H9 (cell line): Measurements from ENCODE around the gene MRPL43. TPM values are rescaled to one million over a fixed set of nuclear protein-coding genes. Genes with fewer than 3 reads are reported as not detected.

Source experiments
- DNase-seq: peaks from one replicate; pipeline ENCODE4 v3.0.0-alpha.2; 2017
- H2AFZ ChIP-seq: one replicate; pipeline ENCODE4 v1.6.1; 2013; ENCODE audit warnings: mild to moderate bottlenecking, low read length, control low read depth, moderate library complexity
- H2AK5ac ChIP-seq: 2 replicates; pipeline ENCODE4 v1.6.1; 2013; ENCODE audit warnings: low read length, control low read depth, mixed read lengths; ENCODE audit not compliant: insufficient read length
- H2BK120ac ChIP-seq: one replicate; pipeline ENCODE4 v1.6.1; 2013; ENCODE audit warnings: low read depth, mild to moderate bottlenecking, low read length, control low read depth, inconsistent platforms; ENCODE audit not compliant: poor library complexity, severe bottlenecking
- H2BK12ac ChIP-seq: 2 replicates; pipeline ENCODE4 v1.6.1; 2013; ENCODE audit warnings: low read length, control low read depth, mixed read lengths, low read depth; ENCODE audit not compliant: insufficient read length
- H2BK15ac ChIP-seq: 2 replicates; pipeline ENCODE4 v1.6.1; 2013; ENCODE audit warnings: low read depth, low read length, control low read depth
- H2BK20ac ChIP-seq: one replicate; pipeline ENCODE4 v1.6.1; 2013; ENCODE audit warnings: low read depth, mild to moderate bottlenecking, low read length, control low read depth, inconsistent platforms; ENCODE audit not compliant: poor library complexity, severe bottlenecking
- H2BK5ac ChIP-seq: 2 replicates; pipeline ENCODE4 v1.6.1; 2013; ENCODE audit warnings: low read length, control low read depth, mixed read lengths; ENCODE audit not compliant: insufficient read length
- H3K14ac ChIP-seq: 2 replicates; pipeline ENCODE4 v1.6.1; 2013; ENCODE audit warnings: low read length, control low read depth; ENCODE audit not compliant: insufficient read depth
- H3K18ac ChIP-seq: 2 replicates; pipeline ENCODE4 v1.6.1; 2013; ENCODE audit warnings: low read depth, mild to moderate bottlenecking, mixed read lengths, low read length, control low read depth; ENCODE audit not compliant: insufficient read length
- H3K23ac ChIP-seq: 2 replicates; pipeline ENCODE4 v1.6.1; 2013; ENCODE audit warnings: low read length, control low read depth, mixed read lengths, low read depth; ENCODE audit not compliant: insufficient read length
- H3K23me2 ChIP-seq: 2 replicates; pipeline ENCODE4 v1.6.1; 2013; ENCODE audit warnings: low read depth, mild to moderate bottlenecking, mixed read lengths, low read length, control low read depth; ENCODE audit not compliant: insufficient read length, poor library complexity, severe bottlenecking
- H3K27ac ChIP-seq: 2 replicates; pipeline ENCODE4 v1.5.1; 2013; ENCODE audit warnings: low read length, control low read depth, mixed read lengths, low read depth; ENCODE audit not compliant: insufficient read length
- H3K27me3 ChIP-seq: 2 replicates; pipeline ENCODE4 v1.6.1; 2013; ENCODE audit warnings: low read length, control low read depth, inconsistent platforms; ENCODE audit not compliant: insufficient read depth
- H3K4ac ChIP-seq: 2 replicates; pipeline ENCODE4 v1.6.1; 2013; ENCODE audit warnings: low read depth, mild to moderate bottlenecking, control low read depth, inconsistent platforms, low read length, moderate library complexity
- H3K4me1 ChIP-seq: 2 replicates; pipeline ENCODE4 v1.6.1; 2013; ENCODE audit warnings: low read length, control low read depth, inconsistent platforms; ENCODE audit not compliant: insufficient read depth
- H3K4me2 ChIP-seq: 2 replicates; pipeline ENCODE4 v1.6.1; 2013; ENCODE audit warnings: low read length, control low read depth, mixed read lengths; ENCODE audit not compliant: insufficient read length, insufficient read depth
- H3K56ac ChIP-seq: 2 replicates; pipeline ENCODE4 v1.6.1; 2013; ENCODE audit warnings: low read depth, mild to moderate bottlenecking, mixed read lengths, low read length, control low read depth; ENCODE audit not compliant: insufficient read length
- H3K79me1 ChIP-seq: 2 replicates; pipeline ENCODE4 v1.6.1; 2013; ENCODE audit warnings: low read depth, mild to moderate bottlenecking, moderate library complexity, low read length, control low read depth, inconsistent platforms; ENCODE audit not compliant: insufficient read depth, poor library complexity, severe bottlenecking
- H3K79me2 ChIP-seq: 2 replicates; pipeline ENCODE4 v1.6.1; 2013; ENCODE audit warnings: low read length, control low read depth, inconsistent platforms; ENCODE audit not compliant: insufficient read depth
- H3K9ac ChIP-seq: 2 replicates; pipeline ENCODE4 v1.6.1; 2013; ENCODE audit warnings: low read length, control low read depth, mixed read lengths; ENCODE audit not compliant: insufficient read length; ENCODE audit errors: extremely low read depth
- H3K9me3 ChIP-seq: one replicate; pipeline ENCODE4 v1.6.1; 2013; ENCODE audit warnings: low read depth, low read length, inconsistent platforms; ENCODE audit not compliant: control insufficient read depth
- H3T11ph ChIP-seq: one replicate; pipeline ENCODE4 v1.6.1; 2013; ENCODE audit warnings: mild to moderate bottlenecking, low read length, control low read depth, inconsistent platforms
- H4K20me1 ChIP-seq: one replicate; pipeline ENCODE4 v1.6.1; 2013; ENCODE audit not compliant: control insufficient read depth, insufficient read length, insufficient read depth
- H4K5ac ChIP-seq: 2 replicates; pipeline ENCODE4 v1.6.1; 2013; ENCODE audit warnings: low read depth, mild to moderate bottlenecking, mixed read lengths, low read length, control low read depth; ENCODE audit not compliant: insufficient read length
- H4K8ac ChIP-seq: replicated peaks from 2 replicates; pipeline ENCODE4 v1.6.1; 2013; ENCODE audit warnings: low read length, control low read depth, mixed read lengths, low read depth; ENCODE audit not compliant: insufficient read length
- H4K91ac ChIP-seq: 2 replicates; pipeline ENCODE4 v1.6.1; 2013; ENCODE audit warnings: low read depth, mild to moderate bottlenecking, moderate library complexity, mixed read lengths, low read length, control low read depth; ENCODE audit not compliant: insufficient read length
- H3K27ac Mint-ChIP-seq, 3 experiments: 2 replicates in 2 of 3; 3 replicates in 1 of 3; pipeline ENCODE4 v1.8.0; 2020 to 2021; ENCODE audit warnings: mixed read lengths in 3 of 3, mild to moderate bottlenecking in 1 of 3, moderate library complexity in 1 of 3
- H3K27me3 Mint-ChIP-seq: 2 replicates; pipeline ENCODE4 v1.8.0; 2021; ENCODE audit warnings: low read depth, mild to moderate bottlenecking, moderate library complexity, mixed read lengths
- H3K36me3 Mint-ChIP-seq, 3 experiments: 2 replicates in 2 of 3; 3 replicates in 1 of 3; pipeline ENCODE4 v1.8.0; 2020 to 2021; ENCODE audit warnings: low read depth in 3 of 3, mixed read lengths in 3 of 3; ENCODE audit not compliant: insufficient read depth in 1 of 3
- H3K4me1 Mint-ChIP-seq, 2 experiments: 2 replicates each; pipeline ENCODE4 v1.8.0; 2020; ENCODE audit warnings: mixed read lengths in 2 of 2
- H3K4me3 Mint-ChIP-seq, 2 experiments: 2 replicates in 1 of 2; 3 replicates in 1 of 2; pipeline ENCODE4 v1.8.0; 2020 to 2021; ENCODE audit warnings: mild to moderate bottlenecking in 2 of 2, mixed read lengths in 2 of 2, moderate library complexity in 1 of 2
- H3K9me3 Mint-ChIP-seq, 2 experiments: 2 replicates in 1 of 2; 3 replicates in 1 of 2; pipeline ENCODE4 v1.8.0; 2020; ENCODE audit warnings: mild to moderate bottlenecking in 2 of 2, mixed read lengths in 2 of 2, moderate library complexity in 1 of 2
- WGBS: extraction: QIAGEN DNeasy Blood & Tissue Kit; methylation state at CpG from one replicate; pipeline ENCODE4 v1.1.7; 2013; ENCODE audit warnings: missing lambda C conversion rate, low lambda C conversion rate, mixed read lengths; ENCODE audit not compliant: insufficient read length; ENCODE audit errors: extremely low coverage; 5-methylcytosine and 5-hydroxymethylcytosine counted together
- total RNA-seq: library from RNA; stranded (reverse); gene quantifications from 2 replicates; pipeline ENCODE4 v1.2.1, GENCODE V29; 2021
- TF ChIP-seq, protein P1 (sequence below): fragments of 200-600 bp; sonication (generic); conservative IDR thresholded peaks from 3 replicates; pipeline ENCODE4 v1.8.0; 2021; ENCODE audit warnings: antibody characterized with exemption, mild to moderate bottlenecking

MRPL43 gene
- total RNA-seq, 1 experiment from 2014 or later: 70.3 TPM

DNA sequence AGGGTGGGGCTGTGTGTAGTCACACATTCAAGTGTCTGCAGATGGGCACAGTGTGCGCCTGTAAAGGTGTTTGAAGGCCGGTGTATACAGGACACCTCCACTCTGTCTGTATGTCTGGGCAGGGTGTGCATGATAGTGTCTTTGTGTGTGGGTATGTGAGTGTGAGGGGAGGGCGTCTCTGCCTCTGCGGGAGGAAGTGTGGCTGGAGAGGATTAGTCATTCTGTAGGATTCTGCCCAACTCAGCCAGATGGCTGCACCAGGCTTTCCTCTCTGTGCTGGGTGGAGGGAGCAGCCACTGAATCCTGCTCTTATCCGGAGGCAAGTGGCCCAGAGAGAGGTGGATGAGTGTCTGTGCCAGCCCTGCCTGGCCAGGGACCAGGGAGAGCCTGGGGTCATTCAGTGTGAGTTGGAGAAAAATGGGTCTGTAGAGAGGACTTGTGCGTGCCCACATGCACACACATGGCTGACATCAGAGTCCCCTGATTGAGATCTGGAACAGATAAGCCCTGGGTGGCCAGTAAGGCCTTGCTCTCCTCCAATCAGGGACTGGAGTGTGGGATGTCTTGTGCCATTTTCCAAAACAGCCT, 45.4 kb upstream of the MRPL43 start:
- peaks cover 4% of the 10 kb centered on the region; the same call in 1 of the 2 replicates for H3K27me3 ChIP-seq
- DNase-seq: no peak

More for the DNA sequence above, 45.4 kb upstream of the MRPL43 start:
- no CpG with 5 or more reads among the region's 6 CpGs for WGBS
- peaks cover 27 to 37% of the 10 kb centered on the region in 2 experiments for H3K4me1 Mint-ChIP-seq
- Histone ChIP-seq H3K23me2 (peaks cover 13% of the 10 kb centered on the region), H3K9me3 (no peaks in the 10 kb centered on the region), H3T11ph (no peak overlapping the region), H3K23ac (no peak overlapping the region), H3K9ac (no peak overlapping the region), H2BK15ac (no peak overlapping the region), H4K8ac (no peak overlapping the region), H4K5ac (no peak overlapping the region), H3K4me1 (0 out of 2 replicates have a peak, but pooled peaks cover 4% of the 10 kb centered on the region), H3K4ac (no peak overlapping the region), H3K79me2 (no peaks in the 10 kb centered on the region), H2BK20ac (no peak overlapping the region), H2AK5ac (no peak overlapping the region), H3K79me1 (no peaks in the 10 kb centered on the region), H2BK120ac (no peak overlapping the region), H2AFZ (no peak overlapping the region), H4K91ac (no peak overlapping the region), H3K4me2 (peak overlapping the region; percentile 74), H3K27ac (no peak overlapping the region), H2BK5ac (no peak overlapping the region), H3K14ac (no peak overlapping the region), H3K56ac (no peak overlapping the region), H2BK12ac (no peak overlapping the region), H3K18ac (no peak overlapping the region), H4K20me1 (no peaks in the 10 kb centered on the region)
- TF ChIP-seq, protein P1, sequence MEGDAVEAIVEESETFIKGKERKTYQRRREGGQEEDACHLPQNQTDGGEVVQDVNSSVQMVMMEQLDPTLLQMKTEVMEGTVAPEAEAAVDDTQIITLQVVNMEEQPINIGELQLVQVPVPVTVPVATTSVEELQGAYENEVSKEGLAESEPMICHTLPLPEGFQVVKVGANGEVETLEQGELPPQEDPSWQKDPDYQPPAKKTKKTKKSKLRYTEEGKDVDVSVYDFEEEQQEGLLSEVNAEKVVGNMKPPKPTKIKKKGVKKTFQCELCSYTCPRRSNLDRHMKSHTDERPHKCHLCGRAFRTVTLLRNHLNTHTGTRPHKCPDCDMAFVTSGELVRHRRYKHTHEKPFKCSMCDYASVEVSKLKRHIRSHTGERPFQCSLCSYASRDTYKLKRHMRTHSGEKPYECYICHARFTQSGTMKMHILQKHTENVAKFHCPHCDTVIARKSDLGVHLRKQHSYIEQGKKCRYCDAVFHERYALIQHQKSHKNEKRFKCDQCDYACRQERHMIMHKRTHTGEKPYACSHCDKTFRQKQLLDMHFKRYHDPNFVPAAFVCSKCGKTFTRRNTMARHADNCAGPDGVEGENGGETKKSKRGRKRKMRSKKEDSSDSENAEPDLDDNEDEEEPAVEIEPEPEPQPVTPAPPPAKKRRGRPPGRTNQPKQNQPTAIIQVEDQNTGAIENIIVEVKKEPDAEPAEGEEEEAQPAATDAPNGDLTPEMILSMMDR: no peak
- no peaks in the 10 kb centered on the region for H3K36me3 Mint-ChIP-seq
- H3K27me3 Mint-ChIP-seq: peaks cover 78% of the 10 kb centered on the region
- H3K4me3 Mint-ChIP-seq: peak overlapping the region; percentile 59 to 75
- no peak overlapping the region for H3K27ac Mint-ChIP-seq
- no peaks in the 10 kb centered on the region; a peak in 1 of 5 replicates for H3K9me3 Mint-ChIP-seq
